BJ (cell line): ENCODE measurements around the gene HK2. TPM values are rescaled to one million over a fixed set of nuclear protein-coding genes. Genes with fewer than 3 reads are reported as not detected.
"Not testable (repeated sequence)": the region's sequence is repeated elsewhere in the genome, so short reads cannot be mapped to it uniquely, and the experiment has no call there.

Experiments used
- CTCF ChIA-PET: fragments of 350-600 bp; formaldehyde crosslinking; extraction: SDS; loops from one replicate; lab custom pipeline; 2021; ENCODE audit warnings: antibody characterized with exemption, inconsistent platforms; lab: Yijun Ruan, JAX
- POLR2A ChIA-PET: fragments of 300-600 bp; sonication (Branson Sonifier 250); formaldehyde crosslinking; extraction: SDS; loops from one replicate; lab custom pipeline; 2021; ENCODE audit warnings: antibody characterized with exemption; lab: Charles Lee
- DNase-seq: peaks from one replicate; pipeline ENCODE4 v3.0.0-alpha.2; 2011; ENCODE audit warnings: low read depth
- H3K27me3 ChIP-seq: 2 replicates; pipeline ENCODE4 v1.6.0; 2011; ENCODE audit warnings: low read length; ENCODE audit not compliant: control insufficient read depth, insufficient read depth
- H3K36me3 ChIP-seq: 2 replicates; pipeline ENCODE4 v1.5.1; 2011; ENCODE audit warnings: low read length; ENCODE audit not compliant: control insufficient read depth, insufficient read depth
- H3K4me3 ChIP-seq: 2 replicates; pipeline ENCODE4 v1.5.1; 2011; ENCODE audit warnings: low read depth, mild to moderate bottlenecking, control low read depth, low read length
- CTCF ChIP-seq: IDR thresholded peaks from 2 replicates; pipeline ENCODE4 v1.5.1; 2011; ENCODE audit warnings: low read depth, mild to moderate bottlenecking, control low read depth, inconsistent platforms, low read length, moderate library complexity; ENCODE audit not compliant: insufficient read depth
- polyA minus RNA-seq: library from RNA; depleted of rRNA, polyadenylated mRNA; stranded (reverse); fragments of >200 nt; gene quantifications from 2 replicates; pipeline ENCODE4 v1.2.3, GENCODE V29; 2011; rRNA and poly(A)+ RNA removed
- polyA plus RNA-seq: library from polyadenylated mRNA; depleted of rRNA; stranded (reverse); fragments of >200 nt; gene quantifications from 2 replicates; pipeline ENCODE4 v1.2.3, GENCODE V29; 2011; rRNA removed

Gene HK2
- polyA plus RNA-seq (21.8 and 23.8 TPM in 2 replicates), polyA minus RNA-seq (37.7 and 49.1 TPM in 2 replicates)

DNA sequence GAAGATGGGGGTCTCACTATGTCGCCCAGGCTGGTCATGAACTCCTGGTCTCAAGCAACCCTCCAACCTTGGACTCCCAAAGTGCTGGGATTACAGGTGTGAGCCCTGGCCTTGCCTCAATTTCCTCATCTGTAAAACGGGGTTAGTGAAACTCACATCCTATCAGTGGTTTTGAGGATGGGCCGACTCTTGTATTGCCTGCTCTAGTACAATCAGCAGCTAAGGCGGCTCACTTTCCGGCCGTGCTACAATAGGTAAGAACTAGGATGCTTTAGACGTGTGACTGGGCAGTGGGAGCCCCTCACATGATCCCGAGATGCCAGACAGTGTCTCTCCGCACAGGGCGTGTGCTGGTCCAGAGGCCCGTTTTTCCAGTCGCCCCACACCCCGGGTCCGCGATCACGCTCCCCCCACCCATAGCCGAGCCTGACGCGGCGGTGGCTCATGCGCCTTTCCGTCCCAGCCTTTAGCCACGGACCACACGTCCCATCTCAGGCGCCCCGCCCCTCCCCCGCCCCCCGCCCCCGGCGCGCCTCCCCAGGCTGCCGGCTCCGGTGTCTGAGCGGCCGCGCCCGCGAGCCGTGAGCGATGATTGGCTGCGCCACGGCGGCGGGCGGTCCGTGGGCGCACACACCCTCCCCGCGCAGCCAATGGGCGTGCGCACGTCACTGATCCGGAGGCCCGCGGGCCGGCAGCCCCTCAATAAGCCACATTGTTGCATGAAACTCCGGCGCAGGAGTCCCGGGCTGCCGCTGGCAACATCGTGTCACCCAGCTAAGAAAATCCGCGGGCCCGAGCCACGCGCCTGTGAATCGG, at the start of gene HK2:
Gene HK2 (plus strand): TSS at position 710 of the 816 bp plus-strand sequence. CDS start 454 bp downstream, outside the sequence.
- no peaks in the 10 kb centered on the region for H3K27me3 ChIP-seq
- TF ChIP-seq CTCF: no peak
- ChIA-PET CTCF (interaction anchor here (0.6 to 5.1 kb wide), 5 partner anchors 23 to 142 kb away, joined by 3 to 48 read pairs (median 3); no protein-coding TSS in a partner anchor), POLR2A (no interaction called here)
- H3K36me3 ChIP-seq: no peaks in the 10 kb centered on the region
- H3K4me3 ChIP-seq: peak within 1 kb of the TSS; percentile 95
- no peak for DNase-seq

GRCh38 chr2:74789271-74789670, 44.7 kb upstream of the HK2 start:
- no peak for TF ChIP-seq CTCF

GRCh38 chr2:74792282-74792681, 41.6 kb upstream of the HK2 start:
- H3K4me3 ChIP-seq: no peak overlapping the region
- TF ChIP-seq CTCF: no peak
- CTCF ChIA-PET: no interaction called here
- no peaks in the 10 kb centered on the region for H3K27me3 ChIP-seq
- POLR2A ChIA-PET: no interaction called here
- H3K36me3 ChIP-seq: no peaks in the 10 kb centered on the region
- no peak for DNase-seq

More at GRCh38 chr2:74789271-74789670, 44.7 kb upstream of the HK2 start:
- Histone ChIP-seq H3K27me3 (peaks cover 2% of the 10 kb centered on the region; the same call in 1 of the 2 replicates), H3K36me3 (no peaks in the 10 kb centered on the region), H3K4me3 (no peak overlapping the region)
- POLR2A ChIA-PET: no interaction called here
- DNase-seq: no peak
- CTCF ChIA-PET: no interaction called here

DNA sequence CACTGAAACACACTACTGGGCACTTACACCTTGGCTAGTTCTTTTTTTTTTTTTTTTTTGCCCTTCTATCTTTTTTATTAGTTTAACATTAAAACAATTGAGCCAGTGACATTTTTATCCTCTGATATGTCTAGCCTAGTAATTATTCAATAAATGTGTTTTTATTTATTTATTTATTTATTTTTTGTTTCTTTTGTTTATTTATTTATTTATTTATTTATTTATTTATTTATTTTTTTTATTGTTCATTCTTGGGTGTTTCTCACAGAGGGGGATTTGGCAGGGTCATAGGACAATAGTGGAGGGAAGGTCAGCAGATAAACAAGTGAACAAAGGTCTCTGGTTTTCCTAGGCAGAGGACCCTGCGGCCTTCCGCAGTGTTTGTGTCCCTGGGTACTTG, 39.0 kb upstream of the HK2 start:
- not testable (repeated sequence) for DNase-seq

GRCh38 chr2:74806355-74806839, 27.5 kb upstream of the HK2 start:
- Histone ChIP-seq H3K36me3 (no peaks in the 10 kb centered on the region), H3K4me3 (no peak overlapping the region), H3K27me3 (peaks cover 3% of the 10 kb centered on the region)
- ChIA-PET POLR2A (no interaction called here), CTCF (no interaction called here)
- DNase-seq: no peak
- no peak for TF ChIP-seq CTCF

More for the DNA sequence above, 39.0 kb upstream of the HK2 start:
- H3K36me3 ChIP-seq, POLR2A ChIA-PET, H3K4me3 ChIP-seq, CTCF ChIA-PET, H3K27me3 ChIP-seq: not testable (repeated sequence)
